H9 (cell line): Measurements from ENCODE around the gene UVRAG. TPM values are rescaled to one million over a fixed set of nuclear protein-coding genes. Genes with fewer than 3 reads are reported as not detected.

Experiments
- DNase-seq: peaks from one replicate; pipeline ENCODE4 v3.0.0-alpha.2; 2017
- H2AFZ ChIP-seq: one replicate; pipeline ENCODE4 v1.6.1; 2013; ENCODE audit warnings: mild to moderate bottlenecking, low read length, control low read depth, moderate library complexity
- H2AK5ac ChIP-seq: 2 replicates; pipeline ENCODE4 v1.6.1; 2013; ENCODE audit warnings: low read length, control low read depth, mixed read lengths; ENCODE audit not compliant: insufficient read length
- H2BK120ac ChIP-seq: one replicate; pipeline ENCODE4 v1.6.1; 2013; ENCODE audit warnings: low read depth, mild to moderate bottlenecking, low read length, control low read depth, inconsistent platforms; ENCODE audit not compliant: poor library complexity, severe bottlenecking
- H2BK12ac ChIP-seq: 2 replicates; pipeline ENCODE4 v1.6.1; 2013; ENCODE audit warnings: low read length, control low read depth, mixed read lengths, low read depth; ENCODE audit not compliant: insufficient read length
- H2BK15ac ChIP-seq: 2 replicates; pipeline ENCODE4 v1.6.1; 2013; ENCODE audit warnings: low read depth, low read length, control low read depth
- H2BK20ac ChIP-seq: one replicate; pipeline ENCODE4 v1.6.1; 2013; ENCODE audit warnings: low read depth, mild to moderate bottlenecking, low read length, control low read depth, inconsistent platforms; ENCODE audit not compliant: poor library complexity, severe bottlenecking
- H2BK5ac ChIP-seq: 2 replicates; pipeline ENCODE4 v1.6.1; 2013; ENCODE audit warnings: low read length, control low read depth, mixed read lengths; ENCODE audit not compliant: insufficient read length
- H3K14ac ChIP-seq: 2 replicates; pipeline ENCODE4 v1.6.1; 2013; ENCODE audit warnings: low read length, control low read depth; ENCODE audit not compliant: insufficient read depth
- H3K18ac ChIP-seq: 2 replicates; pipeline ENCODE4 v1.6.1; 2013; ENCODE audit warnings: low read depth, mild to moderate bottlenecking, mixed read lengths, low read length, control low read depth; ENCODE audit not compliant: insufficient read length
- H3K23ac ChIP-seq: 2 replicates; pipeline ENCODE4 v1.6.1; 2013; ENCODE audit warnings: low read length, control low read depth, mixed read lengths, low read depth; ENCODE audit not compliant: insufficient read length
- H3K23me2 ChIP-seq: 2 replicates; pipeline ENCODE4 v1.6.1; 2013; ENCODE audit warnings: low read depth, mild to moderate bottlenecking, mixed read lengths, low read length, control low read depth; ENCODE audit not compliant: insufficient read length, poor library complexity, severe bottlenecking
- H3K27ac ChIP-seq: 2 replicates; pipeline ENCODE4 v1.5.1; 2013; ENCODE audit warnings: low read length, control low read depth, mixed read lengths, low read depth; ENCODE audit not compliant: insufficient read length
- H3K27me3 ChIP-seq: 2 replicates; pipeline ENCODE4 v1.6.1; 2013; ENCODE audit warnings: low read length, control low read depth, inconsistent platforms; ENCODE audit not compliant: insufficient read depth
- H3K4ac ChIP-seq: 2 replicates; pipeline ENCODE4 v1.6.1; 2013; ENCODE audit warnings: low read depth, mild to moderate bottlenecking, control low read depth, inconsistent platforms, low read length, moderate library complexity
- H3K4me1 ChIP-seq: 2 replicates; pipeline ENCODE4 v1.6.1; 2013; ENCODE audit warnings: low read length, control low read depth, inconsistent platforms; ENCODE audit not compliant: insufficient read depth
- H3K4me2 ChIP-seq: 2 replicates; pipeline ENCODE4 v1.6.1; 2013; ENCODE audit warnings: low read length, control low read depth, mixed read lengths; ENCODE audit not compliant: insufficient read length, insufficient read depth
- H3K56ac ChIP-seq: 2 replicates; pipeline ENCODE4 v1.6.1; 2013; ENCODE audit warnings: low read depth, mild to moderate bottlenecking, mixed read lengths, low read length, control low read depth; ENCODE audit not compliant: insufficient read length
- H3K79me1 ChIP-seq: 2 replicates; pipeline ENCODE4 v1.6.1; 2013; ENCODE audit warnings: low read depth, mild to moderate bottlenecking, moderate library complexity, low read length, control low read depth, inconsistent platforms; ENCODE audit not compliant: insufficient read depth, poor library complexity, severe bottlenecking
- H3K79me2 ChIP-seq: 2 replicates; pipeline ENCODE4 v1.6.1; 2013; ENCODE audit warnings: low read length, control low read depth, inconsistent platforms; ENCODE audit not compliant: insufficient read depth
- H3K9ac ChIP-seq: 2 replicates; pipeline ENCODE4 v1.6.1; 2013; ENCODE audit warnings: low read length, control low read depth, mixed read lengths; ENCODE audit not compliant: insufficient read length; ENCODE audit errors: extremely low read depth
- H3K9me3 ChIP-seq: one replicate; pipeline ENCODE4 v1.6.1; 2013; ENCODE audit warnings: low read depth, low read length, inconsistent platforms; ENCODE audit not compliant: control insufficient read depth
- H3T11ph ChIP-seq: one replicate; pipeline ENCODE4 v1.6.1; 2013; ENCODE audit warnings: mild to moderate bottlenecking, low read length, control low read depth, inconsistent platforms
- H4K20me1 ChIP-seq: one replicate; pipeline ENCODE4 v1.6.1; 2013; ENCODE audit not compliant: control insufficient read depth, insufficient read length, insufficient read depth
- H4K5ac ChIP-seq: 2 replicates; pipeline ENCODE4 v1.6.1; 2013; ENCODE audit warnings: low read depth, mild to moderate bottlenecking, mixed read lengths, low read length, control low read depth; ENCODE audit not compliant: insufficient read length
- H4K8ac ChIP-seq: replicated peaks from 2 replicates; pipeline ENCODE4 v1.6.1; 2013; ENCODE audit warnings: low read length, control low read depth, mixed read lengths, low read depth; ENCODE audit not compliant: insufficient read length
- H4K91ac ChIP-seq: 2 replicates; pipeline ENCODE4 v1.6.1; 2013; ENCODE audit warnings: low read depth, mild to moderate bottlenecking, moderate library complexity, mixed read lengths, low read length, control low read depth; ENCODE audit not compliant: insufficient read length
- H3K27ac Mint-ChIP-seq, 3 experiments: 2 replicates in 2 of 3; 3 replicates in 1 of 3; pipeline ENCODE4 v1.8.0; 2020 to 2021; ENCODE audit warnings: mixed read lengths in 3 of 3, mild to moderate bottlenecking in 1 of 3, moderate library complexity in 1 of 3
- H3K27me3 Mint-ChIP-seq: 2 replicates; pipeline ENCODE4 v1.8.0; 2021; ENCODE audit warnings: low read depth, mild to moderate bottlenecking, moderate library complexity, mixed read lengths
- H3K36me3 Mint-ChIP-seq, 3 experiments: 2 replicates in 2 of 3; 3 replicates in 1 of 3; pipeline ENCODE4 v1.8.0; 2020 to 2021; ENCODE audit warnings: low read depth in 3 of 3, mixed read lengths in 3 of 3; ENCODE audit not compliant: insufficient read depth in 1 of 3
- H3K4me1 Mint-ChIP-seq, 2 experiments: 2 replicates each; pipeline ENCODE4 v1.8.0; 2020; ENCODE audit warnings: mixed read lengths in 2 of 2
- H3K4me3 Mint-ChIP-seq, 2 experiments: 2 replicates in 1 of 2; 3 replicates in 1 of 2; pipeline ENCODE4 v1.8.0; 2020 to 2021; ENCODE audit warnings: mild to moderate bottlenecking in 2 of 2, mixed read lengths in 2 of 2, moderate library complexity in 1 of 2
- H3K9me3 Mint-ChIP-seq, 2 experiments: 2 replicates in 1 of 2; 3 replicates in 1 of 2; pipeline ENCODE4 v1.8.0; 2020; ENCODE audit warnings: mild to moderate bottlenecking in 2 of 2, mixed read lengths in 2 of 2, moderate library complexity in 1 of 2
- CTCF ChIP-seq: fragments of 200-600 bp; sonication (generic); conservative IDR thresholded peaks from 3 replicates; pipeline ENCODE4 v1.8.0; 2021; ENCODE audit warnings: antibody characterized with exemption, mild to moderate bottlenecking
- WGBS: extraction: QIAGEN DNeasy Blood & Tissue Kit; methylation state at CpG from one replicate; pipeline ENCODE4 v1.1.7; 2013; ENCODE audit warnings: missing lambda C conversion rate, low lambda C conversion rate, mixed read lengths; ENCODE audit not compliant: insufficient read length; ENCODE audit errors: extremely low coverage; 5-methylcytosine and 5-hydroxymethylcytosine counted together
- total RNA-seq: library from RNA; stranded (reverse); gene quantifications from 2 replicates; pipeline ENCODE4 v1.2.1, GENCODE V29; 2021

The UVRAG gene
- total RNA-seq, 1 experiment from 2014 or later, result 18.5 TPM

GRCh38 chr11:76148941-76149613, 334.1 kb downstream of the UVRAG start:
- no peaks in the 10 kb centered on the region for H3K4me1 ChIP-seq
- no peak overlapping the region for H2BK15ac ChIP-seq
- H3K56ac ChIP-seq, result no peak overlapping the region
- H3K23ac ChIP-seq, result no peak overlapping the region
- DNase-seq, result no peak
- H3K27ac ChIP-seq, result no peak overlapping the region
- no CpG with 5 or more reads among the region's 17 CpGs for WGBS
- no peak overlapping the region for H4K8ac ChIP-seq
- H3K36me3 Mint-ChIP-seq, result no peaks in the 10 kb centered on the region
- H2BK5ac ChIP-seq, result no peak overlapping the region
- no peaks in the 10 kb centered on the region for H3K79me1 ChIP-seq
- no peak overlapping the region for H3K4me2 ChIP-seq
- H2BK12ac ChIP-seq, result no peak overlapping the region
- no peaks in the 10 kb centered on the region for H3K23me2 ChIP-seq
- H3T11ph ChIP-seq, result no peak overlapping the region
- no peak overlapping the region for H2AFZ ChIP-seq
- peak overlapping the region in 1 of 3 experiments; percentile 81; a peak in 1 of 7 replicates for H3K27ac Mint-ChIP-seq
- no peak overlapping the region for H4K91ac ChIP-seq
- H3K27me3 ChIP-seq, result no peaks in the 10 kb centered on the region; the same call in none of the 2 replicates
- no peak overlapping the region for H2BK120ac ChIP-seq
- no peaks in the 10 kb centered on the region for H4K20me1 ChIP-seq
- no peak overlapping the region; the same call in 1 of the 2 replicates for H3K14ac ChIP-seq
- H3K9ac ChIP-seq, result no peak overlapping the region
- no peak overlapping the region for H3K4me3 Mint-ChIP-seq
- no peak overlapping the region for H2BK20ac ChIP-seq
- H3K9me3 ChIP-seq, result no peaks in the 10 kb centered on the region
- no peak overlapping the region for H3K18ac ChIP-seq
- H4K5ac ChIP-seq, result no peak overlapping the region
- peaks cover 35% of the 10 kb centered on the region for H3K27me3 Mint-ChIP-seq
- no peaks in the 10 kb centered on the region for H3K79me2 ChIP-seq
- no peak for TF ChIP-seq CTCF
- no peaks in the 10 kb centered on the region for H3K9me3 Mint-ChIP-seq
- peaks cover 16 to 17% of the 10 kb centered on the region in 2 experiments for H3K4me1 Mint-ChIP-seq
- no peak overlapping the region for H3K4ac ChIP-seq
- H2AK5ac ChIP-seq, result no peak overlapping the region
